EL (cell line): Measurements from ENCODE around the gene IKZF3.
"Not testable (repeated sequence)": the region's sequence is repeated elsewhere in the genome, so short reads cannot be mapped to it uniquely, and the experiment has no call there.

Experiments used
- DNase-seq: peaks from one replicate; pipeline ENCODE4 v3.0.0-alpha.2; 2016

IKZF3 gene

DNA sequence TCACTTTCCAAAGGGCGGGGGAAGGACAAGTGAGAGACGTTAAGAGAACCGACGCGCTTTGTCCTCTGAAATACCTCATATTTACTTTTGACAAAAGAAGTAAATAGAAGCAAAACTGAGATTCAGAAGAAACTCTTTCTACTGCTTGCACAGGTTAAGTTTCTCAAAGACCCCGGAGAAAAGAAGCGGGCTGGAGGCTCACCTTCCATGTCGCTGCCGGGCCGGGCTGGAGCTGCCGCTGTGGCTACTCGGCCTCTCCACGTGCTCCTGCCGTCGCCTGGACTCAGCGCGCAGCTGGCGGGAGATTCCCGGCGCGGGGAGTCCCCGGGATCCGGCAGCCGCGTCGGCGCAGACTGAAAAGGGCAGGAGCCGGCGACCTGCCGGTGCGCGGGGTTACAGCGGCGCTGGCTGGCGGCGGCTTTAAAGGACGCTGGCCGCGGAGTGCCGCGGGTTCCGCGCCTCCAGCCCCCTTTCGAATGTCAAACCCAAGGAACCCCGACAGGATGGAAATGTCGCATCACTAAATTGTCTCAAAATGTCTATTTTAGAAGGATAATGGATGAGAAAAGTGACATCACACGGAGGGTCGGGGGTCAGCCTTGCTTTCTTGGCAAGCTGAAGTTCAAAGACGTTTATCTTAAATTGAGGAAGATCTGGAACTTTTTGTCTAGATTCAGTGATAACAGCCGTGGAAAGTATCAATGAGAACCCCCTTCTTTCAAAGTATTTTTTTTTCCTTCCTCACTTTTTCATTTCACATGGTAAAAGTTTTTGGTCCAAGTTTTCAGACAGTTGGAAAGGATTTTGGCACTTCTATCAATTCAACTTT, at the start of gene IKZF3:
Gene IKZF3, minus strand, starts transcription at position 395 of the 829 bp plus-strand sequence. Its CDS starts 186 bp downstream, at position 209.
- peak; percentile 13 for DNase-seq

- no peak for DNase-seq
These were observed 44.8 kb upstream of the IKZF3 start for GRCh38 chr17:39908789-39909352.

GRCh38 chr17:39904990-39905288, 40.8 kb upstream of the IKZF3 start:
- no peak for DNase-seq

- DNase-seq = no peak
These were observed 39.2 kb upstream of the IKZF3 start for GRCh38 chr17:39903158-39903884.

DNA sequence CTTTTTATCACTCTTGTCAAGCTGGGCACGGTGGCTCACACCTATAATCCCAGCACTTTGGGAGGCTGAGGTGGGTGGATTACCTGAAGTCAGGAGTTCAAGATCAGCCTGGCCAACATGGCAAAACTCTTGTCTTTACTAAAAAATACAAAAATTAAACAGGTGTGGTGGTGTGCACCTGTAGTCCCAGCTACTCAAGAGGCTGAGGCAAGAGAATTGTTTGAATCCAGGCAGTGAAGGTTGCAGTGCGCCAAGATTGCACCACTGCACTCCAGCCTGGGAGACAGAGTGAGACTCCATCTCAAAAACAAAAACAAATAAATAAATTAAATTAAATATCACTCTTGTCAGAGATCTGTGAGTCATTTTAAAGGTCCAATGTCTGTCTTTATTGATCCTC, 37.9 kb upstream of the IKZF3 start:
- not testable (repeated sequence) for DNase-seq

DNA sequence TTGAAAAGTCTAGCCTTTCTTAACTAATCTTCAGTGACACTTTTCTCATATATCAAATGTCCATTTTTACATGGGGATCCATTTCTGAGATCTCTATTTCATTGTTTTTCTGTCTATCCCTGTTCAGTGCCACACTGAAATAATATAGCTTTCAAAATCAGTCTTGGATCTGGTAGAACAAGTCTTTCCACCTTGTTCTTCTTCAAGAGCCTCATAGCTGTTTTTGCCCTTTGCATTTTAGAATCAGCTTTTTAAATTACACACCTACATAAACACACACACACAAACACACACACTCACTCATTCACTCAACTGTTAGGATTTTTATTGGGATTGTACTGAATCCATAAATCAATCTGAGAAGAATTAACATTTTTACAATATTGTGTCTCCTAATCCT, 35.1 kb upstream of the IKZF3 start:
- DNase-seq = no peak

GRCh38 chr17:39898088-39898487, 34.0 kb upstream of the IKZF3 start:
- no peak for DNase-seq

DNA sequence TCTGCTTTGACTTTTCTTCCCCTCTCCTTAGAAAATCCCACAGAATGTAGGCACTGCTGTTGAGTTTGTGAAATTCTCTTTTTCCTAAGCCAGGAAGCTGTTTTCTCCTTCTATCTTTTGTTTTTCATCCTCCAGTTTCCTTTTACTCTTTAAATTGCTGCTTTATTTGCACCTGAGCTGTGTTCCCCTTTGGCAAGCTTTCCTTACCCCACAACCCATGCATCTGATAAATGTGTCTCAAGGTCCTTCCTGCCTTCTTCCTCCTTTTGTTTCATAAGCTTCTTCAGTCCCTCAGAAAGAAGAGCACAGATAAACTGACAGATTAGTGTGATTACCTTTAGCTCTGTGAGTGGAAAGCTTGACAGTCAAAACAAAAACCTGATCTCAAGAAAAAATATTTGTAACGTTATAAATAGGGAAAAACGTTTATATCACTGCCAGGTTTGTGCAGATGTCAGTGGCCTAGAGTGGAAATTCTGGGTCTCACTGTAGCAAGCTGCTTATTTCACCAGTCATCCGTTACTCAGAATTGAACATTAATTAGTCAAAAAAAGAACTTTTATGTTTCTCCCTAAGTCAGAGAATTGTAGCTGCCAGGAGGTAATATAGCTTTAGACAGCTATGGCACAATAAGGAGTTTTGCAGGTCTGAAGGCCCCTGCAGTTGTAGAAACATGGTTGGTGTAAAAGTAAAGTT, 30.7 kb upstream of the IKZF3 start:
- DNase-seq = no peak

- no peak for DNase-seq
These were observed 25.1 kb upstream of the IKZF3 start for GRCh38 chr17:39889200-39889599.

- no peak for DNase-seq
These were observed 23.0 kb upstream of the IKZF3 start for GRCh38 chr17:39887078-39887477.

GRCh38 chr17:39886102-39886501, 22.0 kb upstream of the IKZF3 start:
- not testable (repeated sequence) for DNase-seq

DNA sequence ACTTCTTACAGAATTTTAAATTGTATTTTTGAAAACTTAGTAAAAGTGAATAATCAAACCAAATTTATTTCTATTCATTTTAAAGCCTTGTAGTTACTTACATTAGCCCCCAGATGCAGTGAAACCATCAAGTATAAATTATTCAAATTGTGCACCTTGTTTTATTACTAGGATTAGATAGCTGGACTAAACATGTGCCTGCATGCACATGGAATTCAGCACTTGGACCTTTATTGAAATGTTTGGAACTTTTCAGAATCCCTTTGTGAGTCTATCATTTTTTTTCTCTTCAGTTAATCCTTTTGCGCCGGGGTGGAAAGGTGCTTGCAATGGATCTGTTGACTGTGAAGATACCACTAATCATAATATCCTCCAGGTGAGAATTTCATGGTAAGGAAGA, 8.6 kb upstream of the IKZF3 start:
- DNase-seq = peak; percentile 35

GRCh38 chr17:39871801-39872200, 7.7 kb upstream of the IKZF3 start:
- no peak for DNase-seq

DNA sequence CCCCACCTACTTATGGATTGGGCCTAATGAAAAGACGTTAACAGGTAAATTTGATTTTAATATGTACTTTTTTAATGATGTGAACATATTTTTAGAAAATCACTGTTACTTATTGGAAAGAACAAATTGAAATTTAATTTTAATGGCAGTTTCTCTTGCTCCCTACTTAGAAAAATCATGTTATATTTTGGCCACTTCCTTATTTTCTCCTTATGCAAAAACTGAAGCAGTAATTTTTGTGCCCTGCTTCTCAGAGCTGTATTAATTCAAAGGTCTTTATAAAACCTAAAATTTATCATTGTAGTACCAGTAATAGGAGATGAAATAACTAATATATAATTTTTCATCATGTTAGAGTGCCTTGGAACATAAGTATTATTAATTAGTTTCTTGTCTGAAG, 6.7 kb upstream of the IKZF3 start:
- no peak for DNase-seq

DNA sequence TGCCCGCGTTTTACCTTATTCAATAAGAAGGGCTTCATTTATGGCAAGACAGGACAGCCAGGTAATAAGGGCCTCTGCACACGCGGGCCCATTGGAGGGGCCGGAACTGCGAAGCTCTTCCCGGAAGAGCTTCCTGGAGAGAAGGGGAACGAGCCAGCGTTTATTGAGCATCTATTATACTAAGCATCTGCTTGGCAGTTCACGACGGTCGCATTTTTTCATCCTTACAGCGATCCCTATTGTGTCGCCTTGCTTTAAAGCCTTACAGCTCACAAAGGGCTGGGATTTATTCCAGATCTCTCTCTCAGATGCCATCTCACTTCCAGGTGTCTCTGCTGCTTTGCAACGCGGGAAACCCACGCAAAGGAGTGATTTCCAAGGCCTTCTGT, 4.4 kb upstream of the IKZF3 start:
- no peak for DNase-seq

- no peak for DNase-seq
These were observed 3.9 kb upstream of the IKZF3 start, which contains the start of gene ZPBP2 for GRCh38 chr17:39867880-39868553. Gene ZPBP2, plus strand, starts transcription at chr17:39868202. Its CDS starts 153 bp downstream, at chr17:39868355.

DNA sequence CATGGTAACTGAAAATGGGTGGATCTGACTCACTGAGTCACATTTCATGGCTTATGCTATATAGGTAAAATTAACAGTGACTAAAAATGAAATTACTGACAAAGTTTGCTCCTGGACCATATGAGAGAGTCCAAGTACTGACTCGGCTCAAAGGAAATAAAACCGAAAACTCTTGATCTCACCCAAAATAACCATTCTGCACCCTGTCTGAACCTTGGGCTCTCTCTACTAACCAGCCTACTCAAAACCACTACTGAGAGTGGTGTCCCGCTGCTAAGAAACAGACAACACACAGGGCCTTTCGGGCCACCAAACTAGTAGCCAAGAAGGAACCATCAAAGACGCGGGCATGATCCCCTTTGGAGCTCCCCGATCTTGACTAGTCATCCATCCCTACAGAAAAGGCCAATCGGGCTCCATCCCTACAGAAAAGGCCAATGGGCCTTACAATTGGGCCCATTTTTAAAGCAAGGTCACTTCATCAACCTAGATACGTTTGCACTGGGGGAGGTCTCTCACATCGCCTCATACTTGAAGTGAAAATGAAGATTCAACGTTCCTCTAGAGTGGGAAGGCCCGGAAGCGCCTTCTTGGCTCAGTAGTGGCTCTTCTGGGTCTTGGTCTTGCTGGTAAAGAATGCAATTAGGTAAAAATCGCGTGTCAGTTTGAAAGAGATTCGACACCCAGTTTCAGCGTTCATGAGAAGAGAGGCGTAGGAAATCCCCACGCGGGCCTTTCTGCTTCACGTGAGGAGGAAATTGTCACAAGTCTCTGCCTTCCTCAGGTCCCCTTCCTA, 3.2 kb upstream of the IKZF3 start:
- DNase-seq = no peak

GRCh38 chr17:39866013-39866730, 2.1 kb upstream of the IKZF3 start:
- no peak for DNase-seq

- DNase-seq = no peak
These were observed 731 bp downstream of the IKZF3 start for GRCh38 chr17:39863244-39863917.

- no peak for DNase-seq
These were observed 2.9 kb downstream of the IKZF3 start for GRCh38 chr17:39861235-39861634.
